CD4-positive, alpha-beta T cell treated with Interleukin-15 for 4 hours (primary cell): ENCODE data around the gene PDE4DIP.
"Not testable (repeated sequence)": the region's sequence is repeated elsewhere in the genome, so short reads cannot be mapped to it uniquely, and the experiment has no call there.

ENCODE experiments used
- DNase-seq: peaks from one replicate; pipeline ENCODE4 v3.0.0-alpha.2; 2020; ENCODE audit warnings: low spot score

The PDE4DIP gene

GRCh38 chr1:148874408-148875388 is 30.5 kb downstream of the PDE4DIP start:
- not testable (repeated sequence) for DNase-seq

GRCh38 chr1:148879812-148880416 is 35.7 kb downstream of the PDE4DIP start:
- not testable (repeated sequence) for DNase-seq

GRCh38 chr1:148881261-148881660 is 37.0 kb downstream of the PDE4DIP start:
- DNase-seq: not testable (repeated sequence)

GRCh38 chr1:148885219-148885618 is 41.0 kb downstream of the PDE4DIP start:
- not testable (repeated sequence) for DNase-seq

GRCh38 chr1:148886293-148886692 is 42.1 kb downstream of the PDE4DIP start:
- not testable (repeated sequence) for DNase-seq

GRCh38 chr1:148888597-148888996 is 44.4 kb downstream of the PDE4DIP start:
- not testable (repeated sequence) for DNase-seq

GRCh38 chr1:148889267-148890074 is 45.2 kb downstream of the PDE4DIP start:
- not testable (repeated sequence) for DNase-seq

GRCh38 chr1:148890075-148890568 is 45.9 kb downstream of the PDE4DIP start:
- DNase-seq: not testable (repeated sequence)

GRCh38 chr1:148894360-148895352 is 50.4 kb downstream of the PDE4DIP start:
- DNase-seq: not testable (repeated sequence)

- DNase-seq: not testable (repeated sequence)
Observed at GRCh38 chr1:148900026-148900425, 55.8 kb downstream of the PDE4DIP start.

GRCh38 chr1:148900691-148901090 is 56.5 kb downstream of the PDE4DIP start:
- DNase-seq: not testable (repeated sequence)

GRCh38 chr1:148901150-148901952 is 57.1 kb downstream of the PDE4DIP start:
- not testable (repeated sequence) for DNase-seq

GRCh38 chr1:148901953-148902341 is 57.7 kb downstream of the PDE4DIP start:
- not testable (repeated sequence) for DNase-seq

- DNase-seq: not testable (repeated sequence)
Observed at GRCh38 chr1:148909219-148909826, 65.1 kb downstream of the PDE4DIP start.

GRCh38 chr1:148911303-148911928 is 67.2 kb downstream of the PDE4DIP start:
- DNase-seq: not testable (repeated sequence)

GRCh38 chr1:148916222-148916621 is 72.0 kb downstream of the PDE4DIP start:
- not testable (repeated sequence) for DNase-seq

- DNase-seq: not testable (repeated sequence)
Observed at GRCh38 chr1:148916695-148917348, 72.6 kb downstream of the PDE4DIP start.

GRCh38 chr1:148918836-148919447 is 74.7 kb downstream of the PDE4DIP start:
- DNase-seq: not testable (repeated sequence)
